HG03025 (cell line): ENCODE data around the gene PKDCC.

Experiments used
- ATAC-seq: cut with Tn5 transposase; IDR thresholded peaks from one replicate; pipeline ENCODE4 v1.9.1; 2021; ENCODE audit warnings: mild to moderate bottlenecking, moderate library complexity; ENCODE audit not compliant: unreplicated experiment, low FRiP score

The PKDCC gene

DNA sequence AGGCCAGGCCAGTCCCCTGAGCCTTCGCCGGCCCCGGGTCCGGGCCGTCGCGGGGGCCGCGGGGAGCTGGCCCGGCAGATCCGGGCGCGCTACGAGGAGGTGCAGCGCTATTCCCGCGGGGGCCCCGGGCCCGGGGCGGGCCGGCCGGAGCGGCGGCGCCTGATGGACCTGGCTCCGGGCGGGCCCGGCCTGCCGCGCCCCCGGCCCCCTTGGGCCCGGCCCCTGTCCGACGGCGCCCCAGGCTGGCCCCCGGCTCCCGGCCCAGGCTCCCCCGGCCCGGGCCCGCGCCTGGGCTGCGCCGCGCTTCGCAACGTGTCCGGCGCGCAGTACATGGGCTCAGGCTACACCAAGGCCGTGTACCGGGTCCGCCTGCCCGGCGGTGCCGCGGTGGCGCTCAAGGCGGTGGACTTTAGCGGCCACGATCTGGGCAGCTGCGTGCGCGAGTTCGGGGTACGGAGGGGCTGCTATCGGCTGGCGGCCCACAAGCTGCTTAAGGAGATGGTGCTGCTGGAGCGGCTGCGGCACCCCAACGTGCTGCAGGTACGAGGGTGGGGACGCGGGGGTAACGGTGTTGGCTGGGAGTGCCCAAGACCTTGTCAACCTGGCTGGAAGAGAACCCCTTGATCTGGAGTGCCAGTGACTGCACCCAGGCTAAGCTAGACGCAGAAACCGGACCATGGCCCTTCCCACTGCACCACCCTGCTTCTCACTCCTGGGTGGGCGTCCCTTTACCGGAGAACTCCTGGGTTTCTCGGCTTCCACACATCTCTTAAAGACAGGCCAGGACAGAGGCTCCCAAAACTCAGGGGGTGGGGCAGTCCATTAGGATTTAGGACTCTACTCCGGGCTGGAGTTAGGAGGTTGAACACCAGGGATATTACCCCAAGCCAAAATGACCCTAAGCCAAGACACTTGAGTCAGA is 739 bp downstream of the PKDCC start:
- ATAC-seq: no peak

DNA sequence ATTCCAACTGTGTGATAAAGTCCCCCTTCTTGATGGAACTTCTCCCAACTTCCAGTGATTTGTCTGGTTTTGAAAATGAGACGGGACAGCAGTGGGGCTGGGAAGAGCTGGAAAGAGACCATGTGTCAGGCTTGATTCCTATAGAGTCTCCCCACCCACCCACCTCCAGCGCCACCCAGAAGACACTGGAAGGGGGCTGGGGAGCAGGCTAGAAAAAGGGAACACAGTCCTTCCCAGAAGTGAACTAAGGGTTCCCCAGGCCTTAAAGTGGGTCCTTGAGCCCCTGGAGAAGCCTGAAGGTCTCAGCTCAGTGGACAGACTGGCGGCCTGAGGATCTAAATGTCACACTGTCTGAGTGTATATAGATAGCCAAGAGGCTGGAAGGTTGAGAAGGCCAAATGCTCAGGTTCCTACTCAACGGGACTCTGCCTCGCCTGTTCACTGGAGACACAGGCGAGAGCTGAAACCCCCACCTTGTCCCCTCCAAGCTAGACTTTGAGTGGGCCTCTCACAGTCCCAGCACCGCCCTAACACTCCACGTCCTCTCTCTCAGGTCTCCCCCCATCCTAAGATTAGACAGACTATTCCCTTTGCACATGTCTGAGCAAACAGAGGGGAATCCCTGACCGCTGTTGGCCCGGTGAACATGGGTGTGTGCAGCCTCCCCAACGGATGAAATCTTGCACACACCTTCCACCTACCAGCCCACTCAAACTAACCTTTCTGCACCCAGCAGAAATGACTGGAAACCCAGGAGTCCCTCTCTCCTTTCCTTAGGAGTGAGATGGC is 1.6 kb downstream of the PKDCC start:
- ATAC-seq: no peak

DNA sequence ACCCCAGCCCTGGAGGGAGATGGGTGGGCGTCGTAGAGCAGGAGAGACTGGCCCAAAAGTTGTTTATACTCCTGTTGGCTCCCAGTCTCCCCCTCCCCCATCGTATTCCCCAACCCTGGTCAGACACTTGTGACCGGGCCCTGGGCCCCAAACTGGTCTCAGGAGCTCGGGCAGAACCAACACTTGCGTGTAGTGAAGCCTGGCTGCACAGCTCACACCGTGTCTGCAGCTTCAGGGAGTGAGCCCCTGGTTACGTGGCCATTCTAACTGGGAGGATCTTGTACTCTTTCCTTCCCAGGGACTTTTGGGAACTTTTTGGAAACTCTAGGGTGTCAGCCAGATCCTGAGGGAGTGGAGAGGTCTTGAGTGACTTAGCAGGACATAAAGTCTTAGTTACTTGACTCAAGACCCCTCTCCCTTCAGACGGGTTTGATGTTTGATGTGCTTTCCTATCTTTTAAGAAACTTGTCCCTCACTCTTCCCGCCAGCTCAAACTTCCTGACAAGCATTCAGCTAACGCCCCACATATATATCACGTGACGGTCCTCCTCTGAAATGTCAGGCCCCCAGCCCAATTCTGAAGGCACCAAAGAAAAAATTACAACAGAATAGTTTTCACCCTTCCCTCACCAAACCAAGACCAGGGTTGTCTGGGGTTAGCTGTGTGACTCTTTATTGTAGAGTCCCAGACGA is 2.3 kb downstream of the PKDCC start:
- ATAC-seq: no peak

DNA sequence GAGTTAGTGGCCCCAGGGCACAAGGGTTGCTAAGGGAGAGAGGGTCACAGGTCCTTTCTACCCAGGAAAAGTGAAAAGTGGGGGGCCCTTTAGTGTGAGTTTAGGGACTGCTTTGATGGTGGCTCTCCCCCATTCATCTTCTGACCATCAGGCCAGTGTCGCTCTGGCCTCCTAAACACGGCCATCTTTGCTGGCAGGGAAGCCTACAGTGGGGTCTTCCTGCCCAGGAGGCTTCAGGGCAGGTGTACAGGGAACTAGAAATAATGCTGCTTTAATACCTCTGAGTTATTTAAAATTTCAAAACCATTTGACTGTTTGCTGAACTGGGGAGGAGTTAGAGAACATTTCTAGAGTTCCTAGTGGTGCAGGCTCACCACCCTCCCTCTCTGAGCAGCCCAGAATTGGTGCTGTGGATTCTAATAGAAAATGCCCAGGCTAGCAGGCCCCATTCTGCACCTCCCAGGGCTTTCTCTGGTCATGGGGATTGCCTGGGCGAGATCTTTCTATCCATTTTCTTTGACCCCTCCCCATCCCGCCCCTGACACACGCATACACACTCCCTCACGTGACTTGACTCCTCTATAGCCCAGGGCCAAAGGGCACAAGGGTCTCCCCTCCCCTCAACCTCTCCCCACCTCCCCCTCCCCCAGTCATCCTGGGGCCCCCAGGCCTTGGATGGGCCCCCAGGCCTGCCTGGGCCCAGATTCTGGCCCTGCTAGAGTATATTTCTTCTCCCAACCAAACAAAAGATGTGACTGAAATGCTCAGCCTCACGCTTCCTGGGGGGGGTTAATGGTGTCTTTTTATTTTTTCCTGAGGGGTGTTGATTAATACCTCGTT is 3.1 kb downstream of the PKDCC start:
- ATAC-seq: no peak

DNA sequence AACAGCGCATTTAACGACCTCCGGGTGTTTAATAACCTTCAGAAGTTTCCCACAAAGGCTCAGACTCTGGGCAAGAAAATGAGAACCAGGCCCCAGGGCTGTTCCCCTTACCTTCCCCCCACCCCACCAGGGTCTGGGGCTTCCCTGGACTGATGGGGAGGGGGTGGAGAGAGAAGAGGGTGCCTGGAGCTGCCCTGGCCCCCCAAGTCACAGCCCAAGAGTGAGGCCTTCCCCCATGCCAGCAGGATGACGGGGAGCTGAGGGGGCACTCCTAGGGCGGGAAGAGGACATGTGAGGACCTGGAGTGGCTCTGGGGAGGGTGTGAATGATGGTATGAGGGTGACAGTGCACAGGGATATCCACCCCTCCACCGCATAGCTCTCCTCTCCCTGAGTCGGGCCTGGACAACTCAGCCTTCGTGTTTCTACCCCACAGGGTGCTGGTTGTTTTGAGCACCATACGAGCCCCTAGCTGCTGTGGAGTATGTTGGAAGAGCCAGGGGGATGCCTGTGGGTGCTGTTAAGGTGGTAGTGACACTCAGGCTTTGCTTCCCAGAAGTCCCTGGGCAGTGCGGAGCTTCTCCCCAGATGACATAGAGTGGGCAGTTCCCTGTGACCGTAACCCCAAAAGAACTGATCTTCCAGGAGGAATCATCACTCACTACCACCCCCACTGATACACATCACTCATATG is 3.9 kb downstream of the PKDCC start:
- no peak for ATAC-seq

DNA sequence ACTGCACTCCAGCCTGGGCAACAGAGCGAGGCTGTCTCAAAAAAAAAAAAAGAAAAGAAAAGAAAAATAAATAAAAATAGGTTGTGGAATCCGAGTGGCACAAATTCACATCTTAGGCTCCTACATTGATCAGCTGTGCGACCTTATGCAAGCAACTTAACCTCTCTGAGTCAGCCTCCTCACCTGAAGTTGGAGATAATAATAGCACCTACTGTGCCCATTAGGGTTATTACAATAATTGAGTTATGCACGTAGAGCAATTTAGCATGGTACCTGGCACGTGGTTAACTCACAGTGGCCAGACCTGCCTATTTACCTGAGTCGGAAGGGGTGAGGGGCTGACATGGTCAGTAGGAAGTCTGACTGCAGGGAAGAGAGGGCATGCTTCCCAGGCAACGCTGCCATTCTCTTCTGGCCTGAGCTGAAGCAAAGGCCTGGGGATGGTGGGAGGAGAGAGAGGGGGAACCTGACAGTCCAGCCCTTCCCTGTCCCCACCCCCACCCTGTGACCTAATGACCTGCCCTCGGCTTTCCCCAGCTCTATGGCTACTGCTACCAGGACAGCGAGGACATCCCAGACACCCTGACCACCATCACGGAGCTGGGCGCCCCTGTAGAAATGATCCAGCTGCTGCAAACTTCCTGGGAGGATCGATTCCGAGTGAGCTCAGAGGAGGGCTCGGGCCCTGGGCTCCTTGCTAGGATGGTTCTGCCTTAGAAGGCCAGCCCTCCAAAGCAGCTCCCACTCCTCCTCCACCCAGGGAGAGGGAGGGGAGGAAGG is 5.1 kb downstream of the PKDCC start:
- no peak for ATAC-seq

DNA sequence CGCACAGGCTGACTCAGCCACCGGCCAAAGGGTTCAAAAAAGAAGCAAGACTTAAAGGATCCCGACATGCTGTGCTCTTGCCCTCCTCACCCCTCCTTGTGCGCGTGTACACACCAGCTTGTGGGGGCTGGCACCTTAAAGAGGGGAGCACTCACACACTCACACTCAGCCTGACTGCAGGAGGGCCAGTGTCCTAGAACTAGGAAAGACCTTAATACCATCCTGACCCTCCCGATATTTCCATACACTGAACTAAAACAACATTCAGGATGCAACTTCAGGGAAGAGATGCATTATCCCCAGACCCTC is 5.6 kb downstream of the PKDCC start:
- no peak for ATAC-seq

DNA sequence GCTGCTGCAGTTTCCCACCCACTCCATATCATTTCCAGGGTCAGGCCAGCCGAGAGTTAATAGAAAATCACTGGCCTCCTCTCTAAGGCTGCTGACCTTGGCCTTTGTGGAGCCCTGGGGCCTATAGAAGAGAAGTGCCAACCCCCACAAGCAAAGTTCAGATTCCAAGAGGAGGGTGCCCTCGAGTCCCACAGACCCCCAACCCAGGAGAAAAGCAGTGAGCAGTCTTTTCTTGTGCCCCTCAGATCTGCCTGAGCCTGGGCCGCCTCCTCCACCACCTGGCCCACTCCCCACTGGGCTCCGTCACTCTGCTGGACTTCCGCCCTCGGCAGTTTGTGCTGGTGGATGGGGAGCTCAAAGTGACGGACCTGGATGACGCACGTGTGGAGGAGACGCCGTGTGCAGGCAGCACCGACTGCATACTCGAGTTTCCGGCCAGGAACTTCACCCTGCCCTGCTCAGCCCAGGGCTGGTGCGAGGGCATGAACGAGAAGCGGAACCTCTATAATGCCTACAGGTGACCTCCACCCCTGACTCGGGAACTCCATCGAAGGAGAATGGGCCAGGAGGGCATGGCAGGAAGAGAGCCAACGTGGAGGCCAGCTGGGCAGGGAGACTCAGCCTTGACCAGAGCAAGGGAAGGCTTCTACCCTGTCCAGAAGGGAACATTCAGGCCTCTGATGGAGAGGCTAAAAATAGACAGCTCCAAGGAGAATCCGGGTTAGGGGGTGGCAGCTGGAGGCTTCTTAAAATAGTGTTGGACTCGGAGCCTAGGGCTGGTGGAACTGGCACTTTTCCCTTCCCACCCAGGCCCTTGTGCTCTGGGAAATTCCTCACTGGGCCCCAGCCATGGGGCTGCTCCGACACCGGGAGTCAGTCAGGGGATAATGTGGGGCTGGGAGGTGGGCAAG is 6.2 kb downstream of the PKDCC start:
- no peak for ATAC-seq

DNA sequence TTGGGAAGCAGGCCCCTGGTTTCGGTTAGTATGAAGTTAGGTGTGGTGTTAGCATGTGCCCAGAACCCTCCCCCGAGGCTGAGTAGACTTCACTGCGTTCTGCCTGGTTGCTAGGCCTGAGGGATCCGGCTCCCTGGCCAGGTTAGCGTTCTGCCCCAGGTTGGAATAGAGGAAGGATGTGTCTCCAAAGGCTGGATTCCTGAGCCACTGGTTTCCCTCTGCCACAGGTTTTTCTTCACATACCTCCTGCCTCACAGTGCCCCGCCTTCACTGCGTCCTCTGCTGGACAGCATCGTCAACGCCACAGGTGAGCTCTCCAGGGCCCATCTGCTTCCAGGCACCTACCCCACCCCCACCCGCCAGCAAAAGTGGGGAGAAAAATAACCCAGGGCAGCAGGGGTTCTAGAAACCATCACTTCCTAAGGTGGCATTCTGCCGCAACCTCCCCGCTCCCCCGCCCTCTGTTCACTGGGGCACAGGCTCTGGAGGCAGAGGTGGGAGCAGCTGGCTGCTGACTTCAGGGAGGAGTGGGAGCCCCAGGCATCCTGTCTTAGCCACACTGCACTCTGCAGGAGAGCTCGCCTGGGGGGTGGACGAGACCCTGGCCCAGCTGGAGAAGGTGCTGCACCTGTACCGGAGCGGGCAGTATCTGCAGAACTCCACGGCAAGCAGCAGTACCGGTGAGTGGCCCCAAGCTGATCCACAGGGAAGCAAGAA is 7.1 kb downstream of the PKDCC start:
- ATAC-seq: no peak

DNA sequence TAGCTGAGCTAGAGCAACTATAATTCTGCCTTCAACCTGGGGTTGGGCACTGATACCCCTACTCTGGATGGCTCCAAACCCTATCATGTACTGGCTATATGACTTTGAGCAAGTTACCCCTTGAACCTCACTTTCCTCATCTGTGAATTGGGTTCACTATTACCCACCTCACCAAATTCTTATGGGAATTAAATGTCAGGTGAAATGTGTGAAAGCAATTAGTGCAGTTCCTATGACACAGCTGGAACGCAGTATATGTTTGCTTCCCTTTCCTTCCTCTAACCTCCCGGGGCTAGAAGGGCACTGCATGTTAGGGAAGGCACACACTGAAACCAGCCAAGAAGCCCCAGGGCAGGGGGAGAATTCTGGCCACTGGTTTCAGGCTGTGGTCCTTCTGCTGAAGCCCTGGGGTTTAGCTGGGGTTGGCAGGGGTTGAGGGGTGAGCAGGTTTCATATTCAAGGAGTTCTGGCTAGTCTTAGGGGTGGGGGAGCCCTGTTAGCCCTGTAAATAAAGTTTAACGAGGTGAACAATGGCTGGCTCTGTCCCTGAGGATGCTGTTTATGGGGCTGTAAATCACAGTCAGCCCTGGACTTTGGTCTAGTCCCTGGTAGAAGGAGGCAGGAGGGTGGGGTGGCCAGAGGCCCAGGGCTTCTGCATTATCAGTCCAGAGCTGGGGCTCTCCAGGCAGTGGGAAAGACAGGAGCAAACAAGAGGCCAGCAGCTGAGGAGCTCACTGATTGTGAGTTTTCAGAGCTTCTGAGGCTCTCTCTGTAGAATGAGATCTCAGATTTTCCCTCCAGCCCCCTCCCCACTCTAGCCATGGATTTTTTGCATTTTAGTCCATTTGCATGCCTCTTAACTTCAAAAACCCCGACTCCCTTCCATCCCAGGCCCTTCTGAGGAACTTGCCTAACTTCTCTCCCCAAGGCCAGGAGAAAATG is 8.0 kb downstream of the PKDCC start:
- ATAC-seq: no peak

DNA sequence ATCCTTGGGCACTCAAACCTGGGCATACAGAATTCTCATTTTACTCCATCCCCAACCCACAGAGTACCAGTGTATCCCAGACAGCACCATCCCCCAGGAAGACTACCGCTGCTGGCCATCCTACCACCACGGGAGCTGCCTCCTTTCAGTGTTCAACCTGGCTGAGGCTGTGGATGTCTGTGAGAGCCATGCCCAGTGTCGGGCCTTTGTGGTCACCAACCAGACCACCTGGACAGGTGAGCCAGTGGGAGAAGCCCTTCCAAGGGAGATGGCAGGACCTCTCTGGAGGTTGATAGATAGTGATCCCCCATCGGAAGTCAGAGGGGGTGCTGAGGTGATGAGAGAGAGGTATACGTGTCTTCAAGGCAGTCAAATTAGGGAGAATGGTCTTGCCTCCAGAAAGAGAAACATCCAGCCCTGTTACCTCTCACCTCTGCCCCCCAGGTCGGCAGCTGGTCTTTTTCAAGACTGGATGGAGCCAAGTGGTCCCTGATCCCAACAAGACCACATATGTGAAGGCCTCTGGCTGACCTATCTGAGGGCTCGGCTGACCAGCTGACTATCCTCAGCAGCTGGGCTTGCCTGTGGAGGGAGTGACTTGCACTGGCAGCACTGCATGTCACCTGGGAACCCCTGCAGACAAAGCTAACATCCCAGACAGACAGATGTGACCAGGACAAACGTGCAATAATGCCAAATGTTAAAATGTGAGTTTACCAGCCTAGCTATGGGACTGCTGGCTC is 9.5 kb downstream of the PKDCC start:
- ATAC-seq: no peak

DNA sequence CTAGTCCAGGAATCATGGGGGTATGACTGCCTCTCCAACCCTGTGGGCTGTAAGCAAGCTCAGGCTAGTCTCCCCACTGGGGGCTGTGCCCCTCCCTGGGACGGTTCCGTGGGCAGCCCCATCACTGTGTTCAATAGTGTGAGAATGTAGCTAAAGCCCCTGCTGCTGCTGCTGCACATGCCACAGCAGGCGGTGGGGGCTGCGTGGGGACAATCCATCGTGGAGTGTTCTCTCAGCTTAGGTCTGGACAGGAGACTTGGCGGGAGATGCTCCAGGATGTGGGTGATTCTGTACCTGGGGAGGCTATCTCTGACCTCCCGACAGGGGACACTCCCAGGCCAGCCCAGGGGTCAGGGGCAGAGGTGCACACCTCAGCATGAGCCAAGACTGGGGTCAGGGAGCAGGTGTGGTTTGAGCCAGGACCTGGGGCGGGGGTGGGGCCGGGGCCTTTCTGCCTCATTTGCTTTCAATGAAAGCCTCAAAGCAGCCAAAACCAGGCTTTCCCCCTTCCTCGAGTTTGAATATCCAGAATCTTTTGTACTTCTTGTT is 10.2 kb downstream of the PKDCC start:
- ATAC-seq: no peak

DNA sequence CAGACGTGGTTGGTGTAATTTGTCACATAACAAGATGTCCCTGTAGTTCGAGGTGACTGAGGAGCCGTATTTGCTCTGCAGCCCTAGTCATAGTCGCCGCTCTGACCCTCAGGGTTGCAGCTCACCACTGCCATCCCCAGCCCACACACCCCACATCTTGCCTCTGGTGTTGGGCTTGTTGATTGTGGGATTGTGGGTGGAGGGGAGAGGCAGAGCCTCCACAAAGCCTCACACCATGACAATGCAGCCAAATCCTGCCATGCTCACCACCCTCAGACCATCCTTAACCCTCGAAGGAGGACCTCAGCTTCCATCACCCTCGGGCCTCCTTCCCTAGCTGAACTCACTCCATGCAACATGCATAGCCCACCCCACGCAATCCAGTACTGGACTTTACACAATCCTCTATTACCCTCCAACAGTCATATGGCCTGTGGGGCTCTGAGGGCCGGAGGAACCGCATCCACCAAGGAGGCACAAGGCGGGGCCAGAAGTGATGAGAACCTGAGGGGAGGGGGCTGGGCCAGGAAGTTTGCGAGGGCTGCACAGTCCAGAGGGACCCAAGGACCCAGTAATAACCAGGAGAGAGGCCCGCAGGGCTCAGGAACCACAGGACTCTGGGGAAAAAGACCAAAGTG is 11.6 kb downstream of the PKDCC start:
- no peak for ATAC-seq

DNA sequence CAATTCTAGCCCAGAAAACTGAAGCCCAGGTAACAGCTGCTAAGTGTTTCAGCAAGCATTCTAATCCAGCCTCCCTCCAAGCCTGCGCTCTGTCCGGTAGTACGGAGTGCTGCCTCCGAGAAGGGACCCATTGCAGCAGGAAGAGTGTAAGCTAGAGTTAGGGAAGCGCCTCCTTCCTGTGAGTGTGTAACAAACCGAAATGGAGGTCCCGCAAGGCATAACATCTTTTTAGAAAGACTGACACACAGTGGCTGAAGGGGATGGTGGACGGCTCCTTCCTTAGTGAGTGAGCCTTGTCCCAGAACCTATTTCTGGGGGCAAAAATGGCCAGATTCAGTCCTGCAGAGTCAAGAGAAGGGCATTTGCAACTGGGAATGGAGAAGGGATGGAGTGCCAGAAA is 12.2 kb downstream of the PKDCC start:
- ATAC-seq: no peak
